Astrocyte (in vitro differentiated cells and primary cell): ENCODE measurements around the gene P2RY12.

ENCODE experiments used
- CTCF ChIP-seq: IDR thresholded peaks from 2 replicates; pipeline ENCODE4 v1.5.1; 2011; ENCODE audit warnings: low read depth, mild to moderate bottlenecking, inconsistent platforms, low read length, moderate library complexity; ENCODE audit not compliant: insufficient read depth
- EZH2 ChIP-seq: IDR thresholded peaks from 2 replicates; pipeline ENCODE4 v1.6.1; 2012; ENCODE audit warnings: mild to moderate bottlenecking, low read length, inconsistent platforms; ENCODE audit not compliant: insufficient read depth

- TF ChIP-seq CTCF, result no peak
- TF ChIP-seq EZH2, result no peak
Observed at GRCh38 chr3:151403246-151403645, 18.7 kb upstream of the P2RY12 start.
